ENCODE results near the gene SLC35F6.

The SLC35F6 gene

DNA sequence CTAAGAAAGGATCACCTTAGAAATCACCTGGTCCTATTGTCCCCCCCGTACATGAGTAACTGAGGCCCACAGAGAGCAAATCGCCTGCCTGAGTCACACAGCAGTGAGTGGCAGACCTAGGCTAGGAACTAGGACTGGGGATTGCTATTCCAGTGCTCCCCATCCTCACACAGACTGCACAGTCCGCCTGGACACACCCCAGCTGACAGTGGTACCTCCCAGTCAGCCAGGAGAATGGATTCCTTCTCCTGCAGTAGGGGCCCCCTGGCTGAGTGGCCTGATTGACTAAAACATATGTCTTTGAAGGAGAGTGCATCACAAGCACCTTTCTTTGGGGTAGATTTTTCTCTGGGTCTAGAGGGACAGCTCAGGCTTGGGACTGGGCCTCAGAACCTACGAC, 32.4 kb upstream of the SLC35F6 start:
- TF ChIP-seq, protein P1, sequence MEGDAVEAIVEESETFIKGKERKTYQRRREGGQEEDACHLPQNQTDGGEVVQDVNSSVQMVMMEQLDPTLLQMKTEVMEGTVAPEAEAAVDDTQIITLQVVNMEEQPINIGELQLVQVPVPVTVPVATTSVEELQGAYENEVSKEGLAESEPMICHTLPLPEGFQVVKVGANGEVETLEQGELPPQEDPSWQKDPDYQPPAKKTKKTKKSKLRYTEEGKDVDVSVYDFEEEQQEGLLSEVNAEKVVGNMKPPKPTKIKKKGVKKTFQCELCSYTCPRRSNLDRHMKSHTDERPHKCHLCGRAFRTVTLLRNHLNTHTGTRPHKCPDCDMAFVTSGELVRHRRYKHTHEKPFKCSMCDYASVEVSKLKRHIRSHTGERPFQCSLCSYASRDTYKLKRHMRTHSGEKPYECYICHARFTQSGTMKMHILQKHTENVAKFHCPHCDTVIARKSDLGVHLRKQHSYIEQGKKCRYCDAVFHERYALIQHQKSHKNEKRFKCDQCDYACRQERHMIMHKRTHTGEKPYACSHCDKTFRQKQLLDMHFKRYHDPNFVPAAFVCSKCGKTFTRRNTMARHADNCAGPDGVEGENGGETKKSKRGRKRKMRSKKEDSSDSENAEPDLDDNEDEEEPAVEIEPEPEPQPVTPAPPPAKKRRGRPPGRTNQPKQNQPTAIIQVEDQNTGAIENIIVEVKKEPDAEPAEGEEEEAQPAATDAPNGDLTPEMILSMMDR (IDR thresholded peaks at IDR 0.05), result no peak
- no peak for TF ChIP-seq ZFX (IDR thresholded peaks at IDR 0.05; ENCODE audit: borderline replicate concordance)
- no peak overlapping the region for H3K27ac ChIP-seq

DNA sequence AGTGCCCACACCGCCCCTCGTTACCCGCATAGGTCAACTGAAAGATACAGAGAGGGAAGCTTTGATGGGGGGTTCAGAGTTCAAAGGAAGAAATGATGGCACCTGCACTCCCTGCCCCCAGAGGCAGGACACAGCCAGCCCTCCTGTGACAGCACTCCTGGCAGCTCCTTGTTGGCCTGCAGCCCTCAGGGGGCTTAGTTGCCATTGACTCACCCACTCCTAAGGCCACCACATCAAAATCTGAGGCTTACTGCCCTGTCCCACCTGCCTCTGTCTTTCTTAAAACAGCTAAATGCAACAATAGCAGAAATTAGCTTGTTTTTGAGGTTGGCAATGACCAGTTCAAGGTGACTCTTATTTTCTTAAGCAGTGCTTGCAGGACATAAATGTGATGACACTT, 31.6 kb upstream of the SLC35F6 start:
- TF ChIP-seq ZFX (IDR thresholded peaks at IDR 0.05; ENCODE audit: borderline replicate concordance), result no peak

DNA sequence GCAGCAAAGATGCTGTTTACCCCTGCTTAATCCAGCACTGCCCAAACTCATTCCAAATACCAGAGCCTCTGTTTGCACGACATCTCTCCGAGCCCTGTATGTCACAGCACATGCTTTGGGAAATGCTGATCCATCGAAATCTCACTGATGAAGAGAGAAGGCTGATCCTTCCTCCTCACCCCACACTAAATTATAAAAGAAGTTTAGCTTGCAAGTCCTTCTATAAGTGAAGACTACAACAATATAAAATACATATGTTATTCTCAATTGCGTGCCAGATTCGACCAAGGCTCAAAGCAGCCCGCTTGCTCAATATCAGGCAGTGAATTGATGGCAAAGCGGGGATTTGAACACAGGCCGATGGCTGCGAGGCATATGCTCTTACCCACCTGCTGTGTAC, 30.7 kb upstream of the SLC35F6 start:
- TF ChIP-seq, protein P1 (IDR thresholded peaks at IDR 0.05), result no peak
- no peak for TF ChIP-seq ZFX (IDR thresholded peaks at IDR 0.05; ENCODE audit: borderline replicate concordance)
- no peak overlapping the region for H3K27ac ChIP-seq

More for the DNA sequence above, 31.6 kb upstream of the SLC35F6 start:
- H3K27ac ChIP-seq, result no peak overlapping the region

DNA sequence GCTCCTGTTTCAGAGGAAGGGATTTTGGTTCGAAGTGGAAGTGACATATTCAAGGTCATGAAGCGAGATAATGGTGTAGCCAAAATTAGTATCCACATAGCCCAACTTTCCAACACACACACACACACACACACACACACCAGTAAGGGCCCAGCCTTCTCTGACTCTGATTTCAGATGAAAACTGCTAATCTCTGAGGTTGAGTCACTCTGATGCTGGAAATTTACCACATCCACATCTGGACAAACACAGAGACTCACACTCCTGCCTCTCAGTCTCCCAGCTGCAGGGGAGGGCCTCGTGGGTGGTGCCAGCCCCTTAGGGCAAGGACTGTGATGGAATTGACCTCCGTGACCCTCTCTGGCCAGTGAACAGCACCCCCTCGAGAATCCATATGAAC, 29.0 kb upstream of the SLC35F6 start:
- no peak overlapping the region for H3K27ac ChIP-seq
- TF ChIP-seq, protein P1 (IDR thresholded peaks at IDR 0.05), result no peak
- no peak for TF ChIP-seq ZFX (IDR thresholded peaks at IDR 0.05; ENCODE audit: borderline replicate concordance)

DNA sequence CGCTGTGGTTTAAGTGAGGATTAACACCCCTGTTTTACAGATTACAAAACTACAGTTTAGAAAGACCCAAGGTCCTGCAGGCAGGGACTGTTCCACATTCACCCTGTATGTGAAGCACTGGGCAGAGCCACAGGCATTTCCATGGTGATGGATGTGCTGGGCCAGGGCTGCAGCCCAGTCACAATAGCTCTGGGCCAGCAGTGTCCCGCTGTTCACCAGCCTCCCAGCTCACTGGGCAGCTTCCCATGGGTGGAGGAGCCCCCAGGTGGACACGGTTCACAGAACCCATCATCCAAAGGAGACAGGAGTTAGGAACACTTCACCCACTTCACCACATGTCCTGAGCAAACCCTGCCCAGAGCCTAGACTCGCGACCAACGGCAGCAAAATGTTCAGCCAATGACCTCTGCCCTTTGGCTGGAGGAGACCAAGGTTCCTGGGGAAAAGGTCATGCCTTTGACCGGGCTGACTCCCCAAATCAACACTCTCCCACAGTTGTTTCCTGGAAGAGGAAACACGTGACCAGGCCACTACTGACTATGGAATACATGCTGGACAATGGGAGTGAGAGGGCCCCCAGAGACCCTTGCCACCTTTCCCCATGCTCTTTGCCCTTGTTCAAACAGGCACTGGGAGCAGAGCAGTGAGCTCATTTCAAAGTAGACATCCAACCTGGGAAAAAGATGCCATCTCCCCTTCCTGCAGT, 28.0 kb upstream of the SLC35F6 start:
- H3K27ac ChIP-seq, result no peak overlapping the region
- no peak for TF ChIP-seq ZFX (IDR thresholded peaks at IDR 0.05; ENCODE audit: borderline replicate concordance)
- TF ChIP-seq, protein P1 (IDR thresholded peaks at IDR 0.05), result no peak

DNA sequence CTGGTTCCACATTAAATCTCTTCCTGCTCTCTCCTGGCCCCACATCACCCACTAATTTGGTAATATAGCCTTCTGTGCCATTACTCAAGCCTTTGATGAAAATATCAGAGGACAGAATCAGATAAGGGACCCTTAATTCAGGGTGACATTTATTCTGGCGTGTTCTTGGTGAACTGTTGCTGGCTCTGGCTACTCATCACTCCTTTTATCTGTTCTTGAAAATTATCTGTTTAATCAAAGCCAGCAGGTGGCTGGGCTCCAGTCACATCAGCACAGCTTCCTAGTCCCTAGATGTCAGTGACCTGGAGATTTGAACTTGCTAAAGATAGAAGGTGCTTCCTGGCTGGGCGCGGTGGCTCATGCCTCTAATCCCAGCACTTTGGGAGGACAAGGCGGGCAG, 26.9 kb upstream of the SLC35F6 start:
- TF ChIP-seq ZFX (IDR thresholded peaks at IDR 0.05; ENCODE audit: borderline replicate concordance), result no peak
- TF ChIP-seq, protein P1 (IDR thresholded peaks at IDR 0.05), result no peak
- H3K27ac ChIP-seq, result no peak overlapping the region

DNA sequence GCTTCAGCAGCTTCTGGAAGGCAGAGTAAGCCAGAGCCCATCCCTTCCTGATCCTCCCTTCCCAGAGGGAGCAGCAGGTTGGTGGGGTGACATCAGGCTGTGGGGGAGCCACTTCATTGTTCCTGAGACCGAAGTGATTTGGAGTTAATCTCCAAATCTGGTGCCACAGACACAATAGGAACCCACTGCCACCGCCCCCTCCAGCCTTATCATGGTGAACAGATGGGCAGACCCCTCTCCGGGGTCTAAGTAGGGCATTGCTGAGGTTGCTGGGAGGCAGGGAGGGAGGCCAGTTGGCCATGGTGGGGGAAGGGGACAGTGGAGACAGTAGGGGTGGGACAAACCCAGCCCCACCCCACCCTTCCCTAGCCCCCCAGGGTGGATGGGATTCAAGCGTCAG, 25.6 kb upstream of the SLC35F6 start:
- H3K27ac ChIP-seq, result no peak overlapping the region
- TF ChIP-seq, protein P1 (IDR thresholded peaks at IDR 0.05), result no peak
- no peak for TF ChIP-seq ZFX (IDR thresholded peaks at IDR 0.05; ENCODE audit: borderline replicate concordance)

DNA sequence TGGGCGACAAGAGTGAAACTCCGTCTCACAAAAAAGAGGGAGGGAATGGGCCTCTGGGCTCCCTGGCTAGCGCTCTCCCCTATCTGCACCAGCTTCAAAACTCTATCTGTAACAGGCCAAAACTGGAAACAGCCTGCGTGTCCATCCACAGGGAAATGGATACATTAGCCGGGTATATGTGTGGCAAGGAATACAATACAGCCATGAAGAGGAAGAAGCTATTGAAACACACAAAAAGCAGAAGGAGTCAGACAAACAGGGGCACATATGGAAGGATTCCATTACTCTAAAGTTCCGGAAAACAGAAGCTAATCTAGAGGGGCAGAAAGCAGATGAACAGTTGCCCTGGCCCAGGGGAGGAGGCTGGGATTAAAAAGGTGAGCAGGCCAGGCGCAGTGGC, 24.6 kb upstream of the SLC35F6 start:
- H3K27ac ChIP-seq, result no peak overlapping the region
- no peak for TF ChIP-seq ZFX (IDR thresholded peaks at IDR 0.05; ENCODE audit: borderline replicate concordance)
- TF ChIP-seq, protein P1 (IDR thresholded peaks at IDR 0.05), result no peak

Measured in 22Rv1 (cell line).